22Rv1 (cell line): ENCODE measurements around the gene TYMP.

Experiments
- CTCF ChIP-seq: fragments of 450-650 bp; IDR thresholded peaks from 2 replicates; pipeline ENCODE4 v1.5.1; 2017; ENCODE audit warnings: mild to moderate bottlenecking
- ZFX ChIP-seq: fragments of 450-650 bp; IDR thresholded peaks from 2 replicates; pipeline ENCODE4 v1.6.1; 2017; ENCODE audit warnings: antibody characterized with exemption, borderline replicate concordance

GRCh38 chr22:50502096-50502495 is 27.7 kb downstream of the TYMP start:
- TF ChIP-seq CTCF (no peak), ZFX (no peak)
